ENCODE measurements around the gene NOS2.

- TF ChIP-seq CTCF (IDR thresholded peaks at IDR 0.05) = no peak
- no peak for TF ChIP-seq EZH2phosphoT487 (IDR thresholded peaks at IDR 0.05)
Measured at GRCh38 chr17:27816946-27817345, 16.6 kb upstream of the NOS2 start.

All from neural progenitor cell (in vitro differentiated cells).